A549 (cell line): ENCODE results near the gene LMO7.

ENCODE experiments used
- CTCF ChIP-seq: fragments of >200 bp; sonication (Bioruptor Twin); formaldehyde crosslinking; IDR thresholded peaks from 3 replicates; pipeline ENCODE4 v1.5.1; 2016
- KDM5A ChIP-seq: fragments of 200-600 bp; sonication (generic); IDR thresholded peaks from 2 replicates; pipeline ENCODE4 v1.6.1; 2016; ENCODE audit warnings: antibody characterized with exemption, mild to moderate bottlenecking
- MYC ChIP-seq: IDR thresholded peaks from 2 replicates; pipeline ENCODE4 v1.6.1; 2012; ENCODE audit warnings: mild to moderate bottlenecking, inconsistent platforms, low read length, improper control_type of control experiment, borderline replicate concordance
- POLR2AphosphoS2 ChIP-seq: conservative IDR thresholded peaks from 2 replicates; pipeline ENCODE4 v1.6.1; 2012; ENCODE audit warnings: low read length, improper control_type of control experiment, inconsistent platforms

- TF ChIP-seq KDM5A (no peak), CTCF (no peak), POLR2AphosphoS2 (no peak), MYC (no peak)
Observed at GRCh38 chr13:75829830-75830229, 193.7 kb downstream of the LMO7 start.
